ENCODE results near the gene ZNF512B. TPM values are rescaled to one million over a fixed set of nuclear protein-coding genes. Genes with fewer than 3 reads are reported as not detected.

ZNF512B gene
- total RNA-seq, 2 donors from 2014 or later = 23.7 to 26.8 TPM

- peaks cover 4% of the 10 kb centered on the region for H3K27me3 Mint-ChIP-seq (ENCODE audit: insufficient read depth)
- H3K4me1 Mint-ChIP-seq = peaks cover 10% of the 10 kb centered on the region
- no peaks in the 10 kb centered on the region for H3K36me3 ChIP-seq (ENCODE audit: control insufficient read depth, insufficient read depth, low read length)
- no peaks in the 10 kb centered on the region for H3K9me3 ChIP-seq (ENCODE audit: control insufficient read depth, low read length)
- H3K27me3 ChIP-seq (ENCODE audit: control insufficient read depth, insufficient read depth, low read length, poor library complexity, severe bottlenecking) = no peaks in the 10 kb centered on the region
- no peaks in the 10 kb centered on the region for H3K4me1 ChIP-seq (ENCODE audit: control insufficient read depth, insufficient read depth, low read length)
- TF ChIP-seq, protein P1, sequence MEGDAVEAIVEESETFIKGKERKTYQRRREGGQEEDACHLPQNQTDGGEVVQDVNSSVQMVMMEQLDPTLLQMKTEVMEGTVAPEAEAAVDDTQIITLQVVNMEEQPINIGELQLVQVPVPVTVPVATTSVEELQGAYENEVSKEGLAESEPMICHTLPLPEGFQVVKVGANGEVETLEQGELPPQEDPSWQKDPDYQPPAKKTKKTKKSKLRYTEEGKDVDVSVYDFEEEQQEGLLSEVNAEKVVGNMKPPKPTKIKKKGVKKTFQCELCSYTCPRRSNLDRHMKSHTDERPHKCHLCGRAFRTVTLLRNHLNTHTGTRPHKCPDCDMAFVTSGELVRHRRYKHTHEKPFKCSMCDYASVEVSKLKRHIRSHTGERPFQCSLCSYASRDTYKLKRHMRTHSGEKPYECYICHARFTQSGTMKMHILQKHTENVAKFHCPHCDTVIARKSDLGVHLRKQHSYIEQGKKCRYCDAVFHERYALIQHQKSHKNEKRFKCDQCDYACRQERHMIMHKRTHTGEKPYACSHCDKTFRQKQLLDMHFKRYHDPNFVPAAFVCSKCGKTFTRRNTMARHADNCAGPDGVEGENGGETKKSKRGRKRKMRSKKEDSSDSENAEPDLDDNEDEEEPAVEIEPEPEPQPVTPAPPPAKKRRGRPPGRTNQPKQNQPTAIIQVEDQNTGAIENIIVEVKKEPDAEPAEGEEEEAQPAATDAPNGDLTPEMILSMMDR (conservative IDR thresholded peaks at IDR 0.05) = no peak
- H3K36me3 Mint-ChIP-seq (ENCODE audit: low read depth) = peaks cover 12% of the 10 kb centered on the region
- no peak overlapping the region for H3K27ac Mint-ChIP-seq
- no peak overlapping the region for H3K4me3 Mint-ChIP-seq
- H3K27ac ChIP-seq (ENCODE audit: low read depth, low read length) = no peak overlapping the region
- no peak for DNase-seq
- no peak overlapping the region for H3K9ac ChIP-seq (ENCODE audit: extremely low read depth, low read length, poor library complexity, severe bottlenecking)
- no peaks in the 10 kb centered on the region for H3K9me3 Mint-ChIP-seq
- 94 to 99% methylated on average over 16 of the region's 16 CpGs for WGBS, 2 experiments (ENCODE audit: insufficient coverage in 1 of 2, insufficient read length in 1 of 2)
- no peak overlapping the region for H3K4me3 ChIP-seq (ENCODE audit: low read length)
Observed at GRCh38 chr20:63908008-63908682, 61.6 kb downstream of the ZNF512B start.

Small RNA genes lying within 50 kb of the gene (microRNA-seq; reads per million reads assigned to microRNA genes)
- gene MIR1914 (ENCODE audit: borderline microRNAs expressed) (not detected), gene MIR647 (ENCODE audit: borderline microRNAs expressed) (not detected), gene MIR941-1 (ENCODE audit: borderline microRNAs expressed) (not detected), gene MIR941-2 (ENCODE audit: borderline microRNAs expressed) (not detected), gene MIR941-3 (ENCODE audit: borderline microRNAs expressed) (not detected), gene MIR941-4 (ENCODE audit: borderline microRNAs expressed) (not detected), gene MIR941-5 (ENCODE audit: borderline microRNAs expressed) (not detected)

Other genes starting within 250 kb of the ZNF512B start
- 10 to 100 TPM in 1 of 2 donors, 1 to 10 TPM in 1; 7.6 to 10.1 TPM for gene LIME1, start 233.3 kb downstream of the ZNF512B start, total RNA-seq
- gene SLC2A4RG, start 230.2 kb downstream of the ZNF512B start, total RNA-seq = 100 to 1,000 TPM in 1 of 2 donors, 10 to 100 TPM in 1; 69.3 to 108 TPM
- 10 to 100 TPM; 24.9 to 25.9 TPM for gene ZBTB46, start 138.7 kb downstream of the ZNF512B start, total RNA-seq
- gene ABHD16B, start 108.4 kb downstream of the ZNF512B start, total RNA-seq = not detected
- 10 to 100 TPM; 68.3 to 85.2 TPM for gene TPD52L2, start 104.7 kb downstream of the ZNF512B start, total RNA-seq
- 10 to 100 TPM; 25.8 to 26.8 TPM for gene DNAJC5, start 74.8 kb downstream of the ZNF512B start, total RNA-seq
- 10 to 100 TPM; 36.5 to 47.8 TPM for gene UCKL1, start 13.5 kb downstream of the ZNF512B start, total RNA-seq
- 1 to 10 TPM; 5.6 to 6.0 TPM for gene SAMD10, start 9.7 kb upstream of the ZNF512B start, total RNA-seq
- gene PRPF6, start 11.2 kb upstream of the ZNF512B start, total RNA-seq = 10 to 100 TPM; 73.3 to 73.9 TPM
- gene C20orf204, start 66.3 kb upstream of the ZNF512B start, total RNA-seq = 1 to 10 TPM; 4.0 to 4.1 TPM
- 1 to 10 TPM; 2.3 to 2.8 TPM for gene SOX18, start 79.7 kb upstream of the ZNF512B start, total RNA-seq
- gene TCEA2, start 93.3 kb upstream of the ZNF512B start, total RNA-seq = 100 to 1,000 TPM in 1 of 2 donors, 10 to 100 TPM in 1; 64.3 to 110 TPM
- gene RGS19, start 109.6 kb upstream of the ZNF512B start, total RNA-seq = 10 to 100 TPM; 14.6 to 15.8 TPM
- gene OPRL1, start 110.2 kb upstream of the ZNF512B start, total RNA-seq = 1 to 10 TPM; 4.1 to 5.5 TPM
- not detected for gene LKAAEAR1, start 114.5 kb upstream of the ZNF512B start, total RNA-seq
- gene NPBWR2, start 137.6 kb upstream of the ZNF512B start, total RNA-seq = not detected
- gene MYT1, start 194.5 kb upstream of the ZNF512B start, total RNA-seq = 1 to 10 TPM; 2.4 to 4.5 TPM

Data from endodermal cell (in vitro differentiated cells).